B cell (primary cell): ENCODE measurements around the gene DGUOK. TPM values are rescaled to one million over a fixed set of nuclear protein-coding genes. Genes with fewer than 3 reads are reported as not detected.

ENCODE experiments used
- ATAC-seq: fragments of 200-7000 bp; cut with Tn5 transposase; one replicate; pipeline ENCODE4 v1.10.0; 2021; ENCODE audit warnings: low read depth, mild to moderate bottlenecking, moderate number of reproducible peaks, moderate library complexity
- CTCF ChIA-PET: fragments of 350-600 bp; sonication (Branson Sonifier 250); formaldehyde crosslinking; loops from one replicate; lab custom pipeline; 2021; ENCODE audit warnings: antibody characterized with exemption, inconsistent platforms; lab: Charles Lee
- POLR2A ChIA-PET: fragments of 350-600 bp; sonication (Branson Sonifier 250); formaldehyde crosslinking; loops from one replicate; lab custom pipeline; 2021; ENCODE audit warnings: antibody characterized with exemption; lab: Charles Lee
- DNase-seq: peaks from one replicate; pipeline ENCODE4 v3.0.0; 2013
- H2AFZ ChIP-seq: 2 replicates; pipeline ENCODE4 v1.6.1; 2012; ENCODE audit warnings: mild to moderate bottlenecking, low read depth, low read length; ENCODE audit not compliant: insufficient read depth, poor library complexity, severe bottlenecking
- H3K27ac ChIP-seq, 2 donors: 1 replicate in 1 of 2; 2 replicates in 1 of 2; pipeline ENCODE4 v1.5.1; 2012 to 2013; ENCODE audit warnings: low read length in 2 of 2, mild to moderate bottlenecking in 2 of 2, moderate library complexity in 1 of 2
- H3K27me3 ChIP-seq, 4 experiments: fragments of 200-600 bp in 1 of 4; sonication (generic) in 1 of 4; replicated peaks in 1 of 4; 1 replicate in 2 of 4; 2 replicates in 2 of 4; pipeline versions ENCODE4 v1.6.1 to v1.7.0; 2013 to 2016; ENCODE audit warnings: low read length in 3 of 4, mild to moderate bottlenecking in 2 of 4, mixed read lengths in 1 of 4, moderate library complexity in 1 of 4; ENCODE audit not compliant: insufficient read depth in 4 of 4, control insufficient read depth in 3 of 4; ENCODE audit errors: control extremely low read depth in 1 of 4
- H3K36me3 ChIP-seq, 2 experiments: replicated peaks in 1 of 2; 1 replicate in 1 of 2; 2 replicates in 1 of 2; pipeline versions ENCODE4 v1.6.1 to v1.7.1; 2013; ENCODE audit warnings: low read length in 1 of 2; ENCODE audit not compliant: insufficient read depth in 2 of 2, control insufficient read depth in 1 of 2; ENCODE audit errors: control extremely low read depth in 1 of 2, extremely low read depth in 1 of 2
- H3K4me1 ChIP-seq, 2 donors: fragments of 200-600 bp in 1 of 2; sonication (generic) in 1 of 2; 1 replicate in 1 of 2; 2 replicates in 1 of 2; pipeline versions ENCODE4 v1.5.1 to v1.6.1; 2013 to 2017; ENCODE audit warnings: low read length in 2 of 2; ENCODE audit not compliant: control insufficient read depth in 2 of 2, insufficient read depth in 2 of 2
- H3K4me2 ChIP-seq: replicated peaks from 2 replicates; pipeline ENCODE3; 2012; ENCODE audit warnings: mild to moderate bottlenecking, low read depth, low read length; ENCODE audit not compliant: poor library complexity, severe bottlenecking
- H3K4me3 ChIP-seq, 5 experiments: fragments of 200-600 bp in 1 of 5; sonication (generic) in 1 of 5; 1 replicate in 3 of 5; 2 replicates in 2 of 5; pipeline versions ENCODE4 v1.5.1 to v1.7.0; 2011 to 2016; ENCODE audit warnings: low read length in 4 of 5, mild to moderate bottlenecking in 4 of 5, low read depth in 2 of 5, control low read depth in 1 of 5, moderate library complexity in 1 of 5; ENCODE audit not compliant: insufficient read depth in 1 of 5; ENCODE audit errors: control extremely low read depth in 1 of 5, extremely low read depth in 1 of 5
- H3K79me2 ChIP-seq: fragments of 200-600 bp; sonication (generic); one replicate; pipeline ENCODE4 v1.6.0; 2016; ENCODE audit warnings: low read length; ENCODE audit not compliant: control insufficient read depth, insufficient read depth
- H3K9ac ChIP-seq: fragments of 200-600 bp; sonication (generic); 2 replicates; pipeline ENCODE4 v1.6.1; 2017; ENCODE audit warnings: mild to moderate bottlenecking, low read length, moderate library complexity
- H3K9me3 ChIP-seq, 3 donors: one replicate each; pipeline versions ENCODE4 v1.6.1 to v1.7.1; 2013; ENCODE audit warnings: low read length in 2 of 3; ENCODE audit not compliant: control insufficient read depth in 2 of 3, insufficient read depth in 1 of 3; ENCODE audit errors: control extremely low read depth in 1 of 3
- H4K20me1 ChIP-seq: 2 replicates; pipeline ENCODE4 v1.6.0; 2012; ENCODE audit warnings: mild to moderate bottlenecking, low read length; ENCODE audit not compliant: insufficient read depth, control insufficient read depth, poor library complexity, severe bottlenecking
- H3K27ac Mint-ChIP-seq: one replicate; pipeline ENCODE4 v1.8.0; 2021; ENCODE audit warnings: mixed read lengths
- H3K27me3 Mint-ChIP-seq: one replicate; pipeline ENCODE4 v1.8.0; 2021; ENCODE audit warnings: mixed read lengths
- H3K4me1 Mint-ChIP-seq: one replicate; pipeline ENCODE4 v1.8.0; 2021; ENCODE audit warnings: mixed read lengths
- H3K4me3 Mint-ChIP-seq: one replicate; pipeline ENCODE4 v1.8.0; 2021; ENCODE audit warnings: mixed read lengths
- H3K9me3 Mint-ChIP-seq: one replicate; pipeline ENCODE4 v1.8.0; 2022; ENCODE audit warnings: mixed read lengths; ENCODE audit not compliant: insufficient read depth
- CTCF ChIP-seq: fragments of 200-600 bp; IDR thresholded peaks from one replicate; pipeline ENCODE4 v1.8.0; 2022; ENCODE audit warnings: antibody characterized with exemption, mild to moderate bottlenecking
- EZH2 ChIP-seq: IDR thresholded peaks from 2 replicates; pipeline ENCODE4 v1.6.1; 2012; ENCODE audit warnings: borderline replicate concordance, low read depth, mild to moderate bottlenecking, moderate library complexity, low read length; ENCODE audit not compliant: insufficient read depth, poor library complexity, severe bottlenecking
- WGBS: methylation state at CpG from one replicate; pipeline ENCODE4 v1.1.5; 2013; ENCODE audit warnings: missing lambda C conversion rate; ENCODE audit not compliant: insufficient coverage; 5-methylcytosine and 5-hydroxymethylcytosine counted together
- intact Hi-C: fragments of 100-400 bp; cut with micrococcal nuclease; formaldehyde crosslinking; loops from one replicate; pipeline ENCODE4 v1.10.0; 2022
- polyA plus RNA-seq: library from polyadenylated mRNA; depleted of rRNA; stranded (reverse); fragments of >200 nt; gene quantifications from 2 replicates; pipeline ENCODE4 v1.2.3, GENCODE V29; 2012
- total RNA-seq, 2 donors: library from RNA; stranded (reverse); fragments of 120-200 nt in 1 of 2; gene quantifications; 1 replicate in 1 of 2; 2 replicates in 1 of 2; pipeline versions ENCODE4 v1.2.3 to v1.2.4, GENCODE V29; 2013 to 2022

The DGUOK gene
- total and polyA plus RNA-seq, 2 donors (not counting 1 experiment from before 2014, with no cell fraction given) = 61.7 to 81.5 TPM

DNA sequence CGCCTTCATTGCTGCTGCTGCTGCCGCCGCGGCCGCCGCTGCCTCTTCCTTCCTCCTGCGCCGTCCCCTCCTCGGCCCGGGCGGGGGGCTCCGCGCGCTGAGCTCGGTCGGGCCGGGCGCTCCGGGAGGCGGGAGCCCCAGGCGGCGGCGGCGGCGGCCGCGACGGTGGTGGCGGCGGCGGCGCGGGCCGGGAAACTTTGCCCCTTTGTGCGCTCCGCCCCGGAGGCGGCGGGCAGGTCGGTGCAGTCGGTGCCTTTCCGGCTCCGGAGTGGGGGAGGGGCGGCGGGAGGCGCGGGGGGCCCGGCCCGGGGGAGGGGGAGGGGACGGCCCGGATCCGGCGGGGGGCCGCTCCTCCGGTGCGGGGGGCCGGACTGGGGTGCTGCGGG, 58.2 kb downstream of the DGUOK start:
- H3K27me3 Mint-ChIP-seq = no peaks in the 10 kb centered on the region
- Histone ChIP-seq H3K79me2 (peaks cover 44% of the 10 kb centered on the region), H3K27me3 (peaks cover 0 to 4% (median 2%) of the 10 kb centered on the region in 4 experiments), H3K4me1 (peaks cover 56 to 71% of the 10 kb centered on the region in 2 donors), H3K4me3 (peak overlapping the region in 2 of 5 experiments; percentile 66 to 78), H3K27ac (no peak overlapping the region), H3K9me3 (no peaks in the 10 kb centered on the region), H4K20me1 (peaks cover 43% of the 10 kb centered on the region), H2AFZ (no peak overlapping the region), H3K9ac (no peak overlapping the region), H3K36me3 (peaks cover 4 to 25% of the 10 kb centered on the region in 2 experiments), H3K4me2 (peak overlapping the region; percentile 95)
- 0% methylated on average over 28 of the region's 58 CpGs for WGBS
- peak; percentile 26 for ATAC-seq
- no peak overlapping the region for H3K4me3 Mint-ChIP-seq
- ChIA-PET POLR2A (interaction anchor here (1.0 to 1.2 kb wide), 2 partner anchors 15 to 47 kb away, joined by 3 read pairs; no protein-coding TSS in a partner anchor), CTCF (interaction anchor here (0.5 to 1.0 kb wide), 3 partner anchors 39 to 120 kb away, joined by 3 read pairs; no protein-coding TSS in a partner anchor)
- DNase-seq = no peak
- H3K27ac Mint-ChIP-seq = no peak overlapping the region
- no peaks in the 10 kb centered on the region for H3K9me3 Mint-ChIP-seq
- TF ChIP-seq CTCF = no peak
- TF ChIP-seq EZH2 = no peak
- peaks cover 75% of the 10 kb centered on the region for H3K4me1 Mint-ChIP-seq
- intact Hi-C loops = loop anchor here (1.0 to 5.0 kb wide), 7 partner anchors 14 to 193 kb away; partner anchors contain the start of genes DGUOK and MOB1A

- Histone ChIP-seq H3K27ac (peak overlapping the region; percentile 71 to 72), H3K9me3 (no peaks in the 10 kb centered on the region), H2AFZ (peak overlapping the region; percentile 7), H4K20me1 (peaks cover 48% of the 10 kb centered on the region), H3K4me2 (peak overlapping the region; percentile 76), H3K27me3 (peaks cover 0 to 3% (median under 1%) of the 10 kb centered on the region in 4 experiments), H3K9ac (peak overlapping the region; percentile 71), H3K4me1 (peaks cover 55 to 66% of the 10 kb centered on the region in 2 donors), H3K79me2 (peaks cover 50% of the 10 kb centered on the region), H3K36me3 (peaks cover 4 to 30% of the 10 kb centered on the region in 2 experiments), H3K4me3 (peak overlapping the region; percentile 53 to 78 (median 66))
- intact Hi-C loops = loop anchor here (1.0 to 5.0 kb wide), 6 partner anchors 15 to 193 kb away; partner anchors contain the start of genes DGUOK and MOB1A
- ChIA-PET CTCF (interaction anchor here (0.8 to 4.0 kb wide), 4 partner anchors 16 to 120 kb away, joined by 3 to 19 read pairs (median 4); no protein-coding TSS in a partner anchor), POLR2A (interaction anchor here (1.0 to 1.2 kb wide), 2 partner anchors 15 to 47 kb away, joined by 3 read pairs; no protein-coding TSS in a partner anchor)
- WGBS = under 1% methylated on average over 59 of the region's 66 CpGs
- Mint-ChIP-seq H3K4me3 (peak overlapping the region; percentile 82), H3K4me1 (peaks cover 77% of the 10 kb centered on the region), H3K27ac (peak overlapping the region; percentile 89), H3K9me3 (no peaks in the 10 kb centered on the region), H3K27me3 (no peaks in the 10 kb centered on the region)
- DNase-seq (peak; percentile 92), ATAC-seq (peak; percentile 72)
- TF ChIP-seq EZH2 (no peak), CTCF (no peak)
These were observed 58.8 kb downstream of the DGUOK start for GRCh38 chr2:73985308-73986084.
